Activated naive CD8-positive, alpha-beta T cell treated with anti-CD3 and anti-CD28 coated beads, Interleukin-2, amount 50 U/mL, for 16 hours (primary cell): ENCODE data around the gene RBM15B.

Experiments used
- DNase-seq: peaks from one replicate; pipeline ENCODE4 v3.0.0-alpha.2; 2020; ENCODE audit warnings: low read depth, low spot score

Gene RBM15B

DNA sequence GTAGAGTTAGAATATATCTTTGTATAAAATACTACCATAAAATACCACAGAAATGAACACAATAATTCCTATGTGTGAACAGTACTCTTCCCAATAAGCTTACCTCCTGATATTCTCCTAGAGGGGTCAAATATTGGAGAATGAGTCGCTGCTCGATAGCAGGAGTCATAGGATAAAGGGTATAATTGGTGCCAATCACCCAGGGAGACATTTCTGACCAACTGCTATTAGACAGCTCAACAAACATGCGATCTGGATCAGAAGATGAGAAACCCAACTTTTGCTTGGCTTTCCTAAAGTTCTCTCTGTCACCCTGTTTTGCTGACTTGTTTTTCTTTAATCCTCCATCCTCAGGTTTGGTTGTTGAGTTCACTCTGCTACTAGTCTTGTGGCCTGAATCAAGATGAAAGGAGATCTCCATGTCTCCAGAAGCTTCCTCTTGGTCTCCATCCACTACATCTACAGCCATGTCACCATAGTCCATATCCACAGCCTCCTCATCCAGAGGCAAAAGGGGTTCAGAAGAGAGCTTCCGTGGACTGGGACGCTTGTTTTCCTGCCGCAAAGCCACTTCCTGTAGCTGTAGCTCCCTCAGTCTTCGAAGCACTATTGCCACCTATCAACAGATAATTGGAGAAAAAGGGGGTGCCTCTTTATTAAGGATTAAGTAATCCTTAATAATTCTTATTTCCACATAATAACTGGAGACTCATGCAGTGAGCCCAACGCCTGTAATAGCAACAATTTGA is 50.4 kb downstream of the RBM15B start:
- no peak for DNase-seq

DNA sequence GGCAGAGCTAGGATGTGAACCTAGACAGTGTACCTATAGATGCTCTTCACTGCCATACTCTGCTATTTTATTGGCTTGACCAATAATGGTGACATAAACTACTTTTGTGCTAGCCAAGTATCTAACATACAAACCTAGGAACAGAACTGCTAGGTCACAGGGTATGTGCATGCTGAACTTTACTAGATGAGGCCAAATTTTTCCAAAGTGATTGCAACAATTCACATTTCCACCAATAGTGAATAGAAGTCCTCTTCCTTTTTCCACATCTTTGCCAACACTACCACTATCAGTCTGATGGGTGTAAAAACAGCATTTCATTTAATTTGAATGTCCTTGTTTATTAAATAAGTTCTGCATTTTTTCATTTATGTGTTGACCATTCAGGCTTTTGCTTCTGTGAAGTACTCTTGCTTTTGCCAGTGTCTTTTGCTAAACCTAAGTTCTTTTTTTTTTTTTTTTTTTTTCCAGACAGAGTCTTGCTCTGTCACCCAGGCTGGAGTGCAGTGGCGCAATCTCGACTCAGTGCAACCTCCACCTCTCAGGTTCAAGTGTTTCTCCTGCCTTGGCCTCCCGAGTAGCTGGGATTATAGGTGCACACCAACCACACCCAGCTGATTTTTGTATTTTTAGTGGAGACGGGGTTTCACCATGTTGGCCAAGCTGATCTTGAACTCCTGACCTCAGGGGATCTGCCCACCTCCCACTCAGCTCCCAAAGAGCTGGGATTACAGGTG is 54.6 kb downstream of the RBM15B start:
- no peak for DNase-seq
